T-helper 1 cell treated with Interleukin-12 subunit alpha and Interleukin-12 subunit beta and Interleukin-4 antibody, amounts not matched to agents 30 μg/mL and 1 μg/mL, for 36 hours (primary cell): Measurements from ENCODE around the gene OR6N1.

ENCODE experiments used
- H3K27ac Mint-ChIP-seq: one replicate; pipeline ENCODE4 v1.8.0; 2021; ENCODE audit warnings: mild to moderate bottlenecking, mixed read lengths
- H3K27me3 Mint-ChIP-seq: one replicate; pipeline ENCODE4 v1.8.0; 2021; ENCODE audit warnings: low read depth, mixed read lengths
- H3K36me3 Mint-ChIP-seq: one replicate; pipeline ENCODE4 v1.8.0; 2021; ENCODE audit warnings: low read depth, mixed read lengths
- H3K4me1 Mint-ChIP-seq: one replicate; pipeline ENCODE4 v1.8.0; 2021; ENCODE audit warnings: low read depth, mixed read lengths
- H3K4me3 Mint-ChIP-seq: one replicate; pipeline ENCODE4 v1.8.0; 2021; ENCODE audit warnings: mild to moderate bottlenecking, moderate library complexity, mixed read lengths
- H3K9me3 Mint-ChIP-seq: one replicate; pipeline ENCODE4 v1.8.0; 2021; ENCODE audit warnings: mixed read lengths

The OR6N1 gene

GRCh38 chr1:158719664-158720063 is 52.3 kb downstream of the OR6N1 start:
- no peak overlapping the region for H3K4me3 Mint-ChIP-seq
- peaks cover 3% of the 10 kb centered on the region for H3K4me1 Mint-ChIP-seq
- H3K36me3 Mint-ChIP-seq, result no peaks in the 10 kb centered on the region
- H3K9me3 Mint-ChIP-seq, result no peaks in the 10 kb centered on the region
- no peak overlapping the region for H3K27ac Mint-ChIP-seq
- H3K27me3 Mint-ChIP-seq, result peaks cover 34% of the 10 kb centered on the region

GRCh38 chr1:158717344-158717743 is 54.7 kb downstream of the OR6N1 start:
- Mint-ChIP-seq H3K9me3 (no peaks in the 10 kb centered on the region), H3K4me1 (peaks cover 3% of the 10 kb centered on the region), H3K4me3 (no peak overlapping the region), H3K27ac (no peak overlapping the region), H3K36me3 (no peaks in the 10 kb centered on the region), H3K27me3 (peaks cover 29% of the 10 kb centered on the region)

GRCh38 chr1:158716335-158716734 is 55.7 kb downstream of the OR6N1 start:
- no peak overlapping the region for H3K27ac Mint-ChIP-seq
- no peaks in the 10 kb centered on the region for H3K36me3 Mint-ChIP-seq
- H3K4me1 Mint-ChIP-seq, result peaks cover 3% of the 10 kb centered on the region
- H3K9me3 Mint-ChIP-seq, result no peaks in the 10 kb centered on the region
- peaks cover 32% of the 10 kb centered on the region for H3K27me3 Mint-ChIP-seq
- H3K4me3 Mint-ChIP-seq, result no peak overlapping the region

- no peaks in the 10 kb centered on the region for H3K9me3 Mint-ChIP-seq
- H3K27me3 Mint-ChIP-seq, result peaks cover 23% of the 10 kb centered on the region
- H3K27ac Mint-ChIP-seq, result no peak overlapping the region
- H3K4me3 Mint-ChIP-seq, result no peak overlapping the region
- H3K36me3 Mint-ChIP-seq, result no peaks in the 10 kb centered on the region
- H3K4me1 Mint-ChIP-seq, result peaks cover 3% of the 10 kb centered on the region
Measured at GRCh38 chr1:158714754-158715153, 57.2 kb downstream of the OR6N1 start.
